Mucosa of rectum (tissue), 2 donors: ENCODE results near the gene ACTR3C.
"Not testable (repeated sequence)": the region's sequence is repeated elsewhere in the genome, so short reads cannot be mapped to it uniquely, and the experiment has no call there.

Experiments used
- H3K27ac ChIP-seq, 2 donors: one replicate each; pipeline ENCODE4 v1.7.0; 2013; ENCODE audit warnings: inconsistent platforms in 2 of 2, low read depth in 2 of 2, low read length in 2 of 2
- H3K27me3 ChIP-seq, 2 donors: one replicate each; pipeline ENCODE4 v1.7.0; 2013; ENCODE audit warnings: low read length in 2 of 2; ENCODE audit not compliant: control insufficient read depth in 2 of 2, insufficient read depth in 2 of 2
- H3K36me3 ChIP-seq, 2 donors: one replicate each; pipeline ENCODE4 v1.7.0; 2013; ENCODE audit warnings: low read length in 2 of 2; ENCODE audit not compliant: control insufficient read depth in 2 of 2, insufficient read depth in 2 of 2
- H3K4me1 ChIP-seq, 2 donors: one replicate each; pipeline ENCODE4 v1.7.0; 2013; ENCODE audit warnings: low read length in 2 of 2, mild to moderate bottlenecking in 1 of 2; ENCODE audit not compliant: control insufficient read depth in 2 of 2, insufficient read depth in 2 of 2
- H3K4me3 ChIP-seq, 2 donors: one replicate each; pipeline ENCODE4 v1.7.0; 2013; ENCODE audit warnings: low read length in 2 of 2
- H3K9ac ChIP-seq, 2 donors: one replicate each; pipeline ENCODE4 v1.7.0; 2013; ENCODE audit warnings: low read length in 2 of 2, low read depth in 1 of 2, mild to moderate bottlenecking in 1 of 2
- H3K9me3 ChIP-seq, 2 donors: one replicate each; pipeline ENCODE4 v1.7.0; 2013; ENCODE audit warnings: low read length in 2 of 2; ENCODE audit not compliant: control insufficient read depth in 2 of 2
- donor health status: healthy.
- donor health status: Normal muscosa, but diverticular disease.

Gene ACTR3C

GRCh38 chr7:150266953-150267665, 56.2 kb downstream of the ACTR3C start:
- not testable (repeated sequence) for H3K4me1 ChIP-seq, H3K9me3 ChIP-seq, H3K4me3 ChIP-seq, H3K27ac ChIP-seq, H3K36me3 ChIP-seq, H3K9ac ChIP-seq, H3K27me3 ChIP-seq

- H3K9me3 ChIP-seq, H3K9ac ChIP-seq, H3K27me3 ChIP-seq, H3K27ac ChIP-seq, H3K36me3 ChIP-seq, H3K4me1 ChIP-seq, H3K4me3 ChIP-seq: not testable (repeated sequence)
These were observed 60.7 kb downstream of the ACTR3C start for GRCh38 chr7:150262656-150263055.

- H3K9ac ChIP-seq, H3K4me3 ChIP-seq, H3K27ac ChIP-seq, H3K9me3 ChIP-seq, H3K27me3 ChIP-seq, H3K4me1 ChIP-seq, H3K36me3 ChIP-seq: not testable (repeated sequence)
These were observed 75.6 kb downstream of the ACTR3C start for GRCh38 chr7:150247745-150248144.

GRCh38 chr7:150245208-150245607, 78.1 kb downstream of the ACTR3C start:
- H3K4me3 ChIP-seq, H3K9me3 ChIP-seq, H3K27ac ChIP-seq, H3K27me3 ChIP-seq, H3K4me1 ChIP-seq, H3K9ac ChIP-seq, H3K36me3 ChIP-seq: not testable (repeated sequence)

- H3K4me3 ChIP-seq, result not testable (repeated sequence)
These were observed 80.4 kb downstream of the ACTR3C start for GRCh38 chr7:150242935-150243334.

GRCh38 chr7:150225444-150225843, 97.9 kb downstream of the ACTR3C start:
- not testable (repeated sequence) for H3K9me3 ChIP-seq, H3K36me3 ChIP-seq, H3K4me3 ChIP-seq, H3K27me3 ChIP-seq, H3K9ac ChIP-seq, H3K27ac ChIP-seq, H3K4me1 ChIP-seq

More at GRCh38 chr7:150242935-150243334, 80.4 kb downstream of the ACTR3C start:
- not testable (repeated sequence) for H3K36me3 ChIP-seq, H3K27ac ChIP-seq, H3K9me3 ChIP-seq, H3K9ac ChIP-seq, H3K27me3 ChIP-seq, H3K4me1 ChIP-seq

- H3K9me3 ChIP-seq, H3K9ac ChIP-seq, H3K4me3 ChIP-seq, H3K36me3 ChIP-seq, H3K27ac ChIP-seq, H3K4me1 ChIP-seq, H3K27me3 ChIP-seq: not testable (repeated sequence)
These were observed 101.0 kb downstream of the ACTR3C start for GRCh38 chr7:150222083-150222972.

- not testable (repeated sequence) for H3K4me3 ChIP-seq, H3K4me1 ChIP-seq, H3K9me3 ChIP-seq, H3K9ac ChIP-seq, H3K27ac ChIP-seq, H3K27me3 ChIP-seq, H3K36me3 ChIP-seq
These were observed 102.6 kb downstream of the ACTR3C start for GRCh38 chr7:150220673-150221181.

- H3K9ac ChIP-seq, H3K4me1 ChIP-seq, H3K27ac ChIP-seq, H3K9me3 ChIP-seq, H3K36me3 ChIP-seq, H3K4me3 ChIP-seq, H3K27me3 ChIP-seq: not testable (repeated sequence)
These were observed 103.2 kb downstream of the ACTR3C start for GRCh38 chr7:150219941-150220658.

- not testable (repeated sequence) for H3K9me3 ChIP-seq, H3K27me3 ChIP-seq, H3K36me3 ChIP-seq, H3K9ac ChIP-seq, H3K4me1 ChIP-seq, H3K27ac ChIP-seq, H3K4me3 ChIP-seq
These were observed 116.5 kb downstream of the ACTR3C start for GRCh38 chr7:150206848-150207247.
